Neuronal stem cell (in vitro differentiated cells): ENCODE measurements around the gene CLTA.

Experiments used
- DNase-seq: peaks from one replicate; pipeline ENCODE4 v3.0.0-alpha.2; 2013; ENCODE audit warnings: low spot score
- H2AFZ ChIP-seq: one replicate; pipeline ENCODE4 v1.6.1; 2013; ENCODE audit warnings: mild to moderate bottlenecking, low read length, inconsistent platforms
- H2AK5ac ChIP-seq: 2 replicates; pipeline ENCODE4 v1.6.1; 2013; ENCODE audit warnings: low read depth, mild to moderate bottlenecking, inconsistent platforms, low read length, moderate library complexity, mixed read lengths
- H2BK120ac ChIP-seq: 2 replicates; pipeline ENCODE4 v1.6.1; 2013; ENCODE audit warnings: low read depth, mild to moderate bottlenecking, inconsistent platforms, low read length, moderate library complexity, mixed read lengths
- H2BK12ac ChIP-seq: one replicate; pipeline ENCODE4 v1.6.1; 2013; ENCODE audit warnings: low read length, inconsistent platforms
- H2BK15ac ChIP-seq: 2 replicates; pipeline ENCODE4 v1.6.1; 2013; ENCODE audit warnings: mild to moderate bottlenecking, low read length, inconsistent platforms, mixed read lengths
- H2BK5ac ChIP-seq: one replicate; pipeline ENCODE4 v1.6.1; 2013; ENCODE audit warnings: inconsistent platforms, mild to moderate bottlenecking, low read length, moderate library complexity
- H3K14ac ChIP-seq: one replicate; pipeline ENCODE4 v1.6.1; 2013; ENCODE audit warnings: low read length, inconsistent platforms
- H3K18ac ChIP-seq: 2 replicates; pipeline ENCODE4 v1.6.1; 2013; ENCODE audit warnings: low read length, inconsistent platforms
- H3K23ac ChIP-seq: 2 replicates; pipeline ENCODE4 v1.6.1; 2013; ENCODE audit warnings: low read depth, mild to moderate bottlenecking, mixed read lengths, low read length, inconsistent platforms; ENCODE audit not compliant: poor library complexity
- H3K27ac ChIP-seq: replicated peaks from 3 replicates; pipeline ENCODE4 v1.5.1; 2013; ENCODE audit warnings: low read length, inconsistent platforms
- H3K27me3 ChIP-seq, 3 experiments: 2 replicates each; pipeline ENCODE4 v1.6.1; 2013; ENCODE audit warnings: low read length in 3 of 3, mild to moderate bottlenecking in 2 of 3, inconsistent platforms in 1 of 3, low read depth in 1 of 3, mixed read lengths in 1 of 3, moderate library complexity in 1 of 3; ENCODE audit not compliant: control insufficient read depth in 3 of 3, insufficient read depth in 3 of 3
- H3K36me3 ChIP-seq, 2 donors: replicated peaks in 1 of 2; 2 replicates each; pipeline ENCODE4 v1.6.1; 2013; ENCODE audit warnings: low read length in 2 of 2; ENCODE audit not compliant: control insufficient read depth in 2 of 2, insufficient read depth in 2 of 2
- H3K4ac ChIP-seq: 2 replicates; pipeline ENCODE4 v1.6.1; 2013; ENCODE audit warnings: inconsistent platforms, mild to moderate bottlenecking, low read length, moderate library complexity
- H3K4me1 ChIP-seq, 2 donors: 1 replicate in 1 of 2; 2 replicates in 1 of 2; pipeline ENCODE4 v1.6.1; 2013; ENCODE audit warnings: low read length in 2 of 2, low read depth in 1 of 2; ENCODE audit not compliant: control insufficient read depth in 2 of 2, insufficient read depth in 1 of 2
- H3K4me2 ChIP-seq: one replicate; pipeline ENCODE4 v1.6.1; 2013; ENCODE audit warnings: mild to moderate bottlenecking, low read length, inconsistent platforms; ENCODE audit not compliant: insufficient read depth, poor library complexity, severe bottlenecking
- H3K4me3 ChIP-seq, 2 donors: 2 replicates each; pipeline ENCODE4 v1.5.1; 2013; ENCODE audit warnings: low read length in 2 of 2, mild to moderate bottlenecking in 2 of 2, inconsistent platforms in 1 of 2, moderate library complexity in 1 of 2
- H3K79me1 ChIP-seq: one replicate; pipeline ENCODE4 v1.6.1; 2013; ENCODE audit warnings: low read depth, mild to moderate bottlenecking, inconsistent platforms, low read length, moderate library complexity
- H3K9ac ChIP-seq: one replicate; pipeline ENCODE4 v1.6.1; 2013; ENCODE audit warnings: mild to moderate bottlenecking, low read depth, low read length, inconsistent platforms; ENCODE audit not compliant: poor library complexity
- H3K9me3 ChIP-seq, 2 donors: replicated peaks in 1 of 2; 2 replicates each; pipeline versions ENCODE3 to v1.6.1; 2013; ENCODE audit warnings: low read length in 2 of 2, mild to moderate bottlenecking in 2 of 2, inconsistent platforms in 1 of 2, low read depth in 1 of 2, mixed read lengths in 1 of 2, moderate library complexity in 1 of 2; ENCODE audit not compliant: control insufficient read depth in 2 of 2, insufficient read depth in 1 of 2
- H4K8ac ChIP-seq: one replicate; pipeline ENCODE4 v1.6.1; 2013; ENCODE audit warnings: low read depth, mild to moderate bottlenecking, inconsistent platforms, low read length, moderate library complexity
- H4K91ac ChIP-seq: one replicate; pipeline ENCODE4 v1.6.1; 2013; ENCODE audit warnings: low read length, low read depth, mild to moderate bottlenecking, inconsistent platforms; ENCODE audit not compliant: poor library complexity
- WGBS, 2 donors: extraction: QIAGEN DNeasy Blood & Tissue Kit; methylation state at CpG; one replicate each; pipeline ENCODE4 v1.1.7; 2013; ENCODE audit warnings: missing lambda C conversion rate in 2 of 2, mixed read lengths in 1 of 2; ENCODE audit not compliant: insufficient read length in 2 of 2, insufficient replicate concordance in 1 of 2; ENCODE audit errors: extremely low coverage in 2 of 2; 5-methylcytosine and 5-hydroxymethylcytosine counted together

Gene CLTA

DNA sequence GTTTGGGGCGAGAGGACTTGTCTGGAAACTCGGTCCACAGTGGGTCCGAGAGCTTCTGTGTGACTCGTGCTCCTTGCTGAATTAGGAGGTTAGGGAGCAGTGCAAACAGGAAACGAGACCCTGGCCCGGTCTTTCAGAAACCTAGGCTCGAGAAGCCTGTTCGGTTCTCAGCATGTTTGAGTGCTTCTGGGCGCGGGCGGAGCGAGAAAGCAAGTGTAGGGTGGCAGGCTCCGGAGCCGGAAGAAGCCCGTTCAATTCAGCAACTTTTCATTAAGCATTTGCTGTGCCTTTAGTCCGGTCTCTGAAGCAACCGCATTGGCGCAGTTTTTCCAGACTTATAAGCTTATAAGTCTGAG is 547 bp downstream of the CLTA start:
- Histone ChIP-seq H3K9me3 (peaks cover 0 to 3% of the 10 kb centered on the region in 2 donors), H3K4me2 (peak overlapping the region; percentile 76), H2BK120ac (no peak overlapping the region), H3K27ac (no peak overlapping the region), H3K4ac (no peak overlapping the region), H2AK5ac (peak overlapping the region; percentile 33), H4K8ac (no peak overlapping the region), H2AFZ (peak overlapping the region; percentile 89), H3K23ac (peak overlapping the region; percentile 94), H2BK12ac (no peak overlapping the region), H2BK15ac (no peak overlapping the region), H3K9ac (peak overlapping the region; percentile 92), H3K27me3 (no peaks in the 10 kb centered on the region), H3K4me3 (peak overlapping the region; percentile 81 to 98), H3K4me1 (peaks cover 10 to 12% of the 10 kb centered on the region in 2 donors), H3K79me1 (peaks cover 5% of the 10 kb centered on the region), H3K18ac (peak overlapping the region; percentile 93), H3K36me3 (peaks cover 2 to 31% of the 10 kb centered on the region in 2 donors), H3K14ac (peak overlapping the region; percentile 43), H2BK5ac (peak overlapping the region; percentile 75), H4K91ac (no peak overlapping the region)
- WGBS, 2 donors = no CpG with 5 or more reads among the region's 18 CpGs
- DNase-seq = no peak

DNA sequence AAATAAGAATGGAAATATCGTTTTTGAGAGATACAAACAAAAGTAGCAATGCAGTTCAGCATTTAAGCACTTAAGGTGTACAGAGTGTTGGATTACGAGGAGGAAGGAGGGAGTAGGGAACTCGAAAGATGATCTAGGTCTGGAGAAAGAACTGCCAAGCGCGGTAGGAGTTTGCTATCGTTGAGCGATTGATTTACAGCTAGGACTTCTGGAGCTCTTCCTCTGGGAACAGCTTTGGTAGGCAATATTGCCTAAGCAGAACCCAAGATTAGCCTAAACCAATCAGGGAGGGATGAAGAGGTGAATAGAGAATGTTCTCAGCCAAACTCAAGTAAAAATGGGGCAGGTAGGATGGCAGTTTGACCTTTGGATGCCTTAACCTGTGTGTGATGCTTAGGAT is 965 bp downstream of the CLTA start:
- no peak overlapping the region for H4K8ac ChIP-seq
- H3K79me1 ChIP-seq = peaks cover 5% of the 10 kb centered on the region
- peaks cover 2 to 34% of the 10 kb centered on the region in 2 donors for H3K36me3 ChIP-seq
- H2AFZ ChIP-seq = no peak overlapping the region
- H3K23ac ChIP-seq = no peak overlapping the region
- H3K18ac ChIP-seq = no peak overlapping the region
- H2BK12ac ChIP-seq = no peak overlapping the region
- no CpG with 5 or more reads among the region's 7 CpGs for WGBS, 2 donors
- no peak overlapping the region for H2AK5ac ChIP-seq
- peaks cover 0 to 3% of the 10 kb centered on the region in 2 donors for H3K9me3 ChIP-seq
- no peak overlapping the region for H4K91ac ChIP-seq
- peak overlapping the region; percentile 81 to 98 for H3K4me3 ChIP-seq
- no peak overlapping the region for H2BK5ac ChIP-seq
- H3K4ac ChIP-seq = no peak overlapping the region
- H3K4me1 ChIP-seq = peaks cover 10 to 12% of the 10 kb centered on the region in 2 donors
- no peak overlapping the region for H3K27ac ChIP-seq
- H3K27me3 ChIP-seq = no peaks in the 10 kb centered on the region
- H2BK15ac ChIP-seq = no peak overlapping the region
- no peak overlapping the region for H3K14ac ChIP-seq
- no peak for DNase-seq
- peak overlapping the region; percentile 60 for H3K9ac ChIP-seq
- H3K4me2 ChIP-seq = peak overlapping the region; percentile 76
- no peak overlapping the region for H2BK120ac ChIP-seq

DNA sequence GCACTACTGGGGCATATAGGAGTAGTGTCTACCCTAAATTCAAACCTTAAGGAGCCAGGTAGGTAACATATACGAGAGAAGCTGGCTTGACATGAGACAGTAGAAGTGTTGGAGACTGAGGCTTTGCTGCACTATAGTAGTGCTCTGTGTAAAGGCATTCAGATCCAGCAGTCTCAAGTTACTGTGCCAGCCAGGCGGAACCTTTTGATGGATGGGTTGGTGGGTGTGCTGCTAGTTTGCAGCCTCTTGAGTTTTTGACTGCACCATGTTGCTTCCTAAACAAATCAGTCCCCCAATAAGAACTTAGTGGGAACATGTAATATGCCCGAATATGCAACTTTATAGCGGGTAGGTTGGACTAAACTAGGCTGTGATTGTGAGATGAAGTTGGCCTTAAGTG is 1.5 kb downstream of the CLTA start:
- Histone ChIP-seq H3K18ac (no peak overlapping the region), H2BK15ac (no peak overlapping the region), H3K14ac (no peak overlapping the region), H3K4me2 (no peak overlapping the region), H3K27ac (no peak overlapping the region), H4K91ac (no peak overlapping the region), H2BK120ac (no peak overlapping the region), H3K9ac (no peak overlapping the region), H2AFZ (no peak overlapping the region), H3K4ac (no peak overlapping the region), H2BK5ac (no peak overlapping the region), H4K8ac (no peak overlapping the region), H2BK12ac (no peak overlapping the region), H3K79me1 (peaks cover 5% of the 10 kb centered on the region), H2AK5ac (no peak overlapping the region), H3K4me3 (peak overlapping the region in 1 of 2 donors; percentile 81), H3K23ac (no peak overlapping the region), H3K27me3 (no peaks in the 10 kb centered on the region), H3K4me1 (peaks cover 10 to 12% of the 10 kb centered on the region in 2 donors), H3K9me3 (peaks cover 0 to 3% of the 10 kb centered on the region in 2 donors), H3K36me3 (peaks cover 2 to 39% of the 10 kb centered on the region in 2 donors)
- no peak for DNase-seq
- WGBS, 2 donors = no CpG with 5 or more reads among the region's 4 CpGs

GRCh38 chr9:36193023-36193422 is 2.3 kb downstream of the CLTA start:
- H3K9ac ChIP-seq = no peak overlapping the region
- no peak overlapping the region for H2BK15ac ChIP-seq
- no peak overlapping the region for H4K91ac ChIP-seq
- H2BK5ac ChIP-seq = no peak overlapping the region
- H2BK120ac ChIP-seq = no peak overlapping the region
- no CpG with 5 or more reads among the region's 3 CpGs for whole genome bisulfite sequencing, 2 donors
- no peak overlapping the region for H4K8ac ChIP-seq
- H3K4me2 ChIP-seq = no peak overlapping the region
- peaks cover 5% of the 10 kb centered on the region for H3K79me1 ChIP-seq
- no peak overlapping the region for H3K27ac ChIP-seq
- peak overlapping the region in 1 of 2 donors; percentile 3 for H3K4me3 ChIP-seq
- no peak overlapping the region for H3K14ac ChIP-seq
- H3K4ac ChIP-seq = no peak overlapping the region
- H3K18ac ChIP-seq = no peak overlapping the region
- peaks cover 2 to 48% of the 10 kb centered on the region in 2 donors for H3K36me3 ChIP-seq
- H3K9me3 ChIP-seq = no peaks in the 10 kb centered on the region
- no peak overlapping the region for H3K23ac ChIP-seq
- no peak overlapping the region for H2AFZ ChIP-seq
- no peak overlapping the region for H2BK12ac ChIP-seq
- H2AK5ac ChIP-seq = no peak overlapping the region
- H3K4me1 ChIP-seq = peaks cover 10 to 12% of the 10 kb centered on the region in 2 donors
- DNase-seq = no peak
- no peaks in the 10 kb centered on the region for H3K27me3 ChIP-seq
